Endothelial cell of umbilical vein (primary cell): Measurements from ENCODE around the gene HCFC1R1.

Experiments
- EZH2 ChIP-seq: IDR thresholded peaks from 2 replicates; pipeline ENCODE4 v1.6.1; 2012; ENCODE audit warnings: borderline replicate concordance, low read depth, mild to moderate bottlenecking, moderate library complexity, low read length, inconsistent platforms; ENCODE audit not compliant: severe bottlenecking
- JUN ChIP-seq: IDR thresholded peaks from 2 replicates; pipeline ENCODE4 v1.6.1; 2011; ENCODE audit warnings: borderline replicate concordance, low read depth; ENCODE audit not compliant: insufficient read length, insufficient read depth
- MYC ChIP-seq: IDR thresholded peaks from one replicate; pipeline ENCODE4 v1.6.1; 2011; ENCODE audit warnings: mild to moderate bottlenecking, low read depth, low read length
- POLR2A ChIP-seq: IDR thresholded peaks from 2 replicates; pipeline ENCODE4 v1.6.1; 2012; ENCODE audit warnings: low read depth, mild to moderate bottlenecking, control low read depth, low read length
- POLR2AphosphoS5 ChIP-seq: IDR thresholded peaks from 2 replicates; pipeline ENCODE4 v1.6.1; 2012; ENCODE audit warnings: low read depth, mild to moderate bottlenecking, control low read depth, low read length, moderate library complexity; ENCODE audit not compliant: insufficient read depth
- TF ChIP-seq, protein P1 (sequence below), 2 donors: IDR thresholded peaks; 1 replicate in 1 of 2; 2 replicates in 1 of 2; pipeline ENCODE4 v1.5.1; 2011; ENCODE audit warnings: low read length in 2 of 2, mild to moderate bottlenecking in 2 of 2, moderate library complexity in 2 of 2, control low read depth in 1 of 2, inconsistent platforms in 1 of 2, low read depth in 1 of 2; ENCODE audit not compliant: insufficient read depth in 1 of 2; ENCODE audit errors: extremely low read depth in 1 of 2
- TF ChIP-seq, protein P2 (sequence below): IDR thresholded peaks from 2 replicates; pipeline ENCODE4 v1.6.1; 2011; ENCODE audit not compliant: insufficient read depth, insufficient read length

DNA sequence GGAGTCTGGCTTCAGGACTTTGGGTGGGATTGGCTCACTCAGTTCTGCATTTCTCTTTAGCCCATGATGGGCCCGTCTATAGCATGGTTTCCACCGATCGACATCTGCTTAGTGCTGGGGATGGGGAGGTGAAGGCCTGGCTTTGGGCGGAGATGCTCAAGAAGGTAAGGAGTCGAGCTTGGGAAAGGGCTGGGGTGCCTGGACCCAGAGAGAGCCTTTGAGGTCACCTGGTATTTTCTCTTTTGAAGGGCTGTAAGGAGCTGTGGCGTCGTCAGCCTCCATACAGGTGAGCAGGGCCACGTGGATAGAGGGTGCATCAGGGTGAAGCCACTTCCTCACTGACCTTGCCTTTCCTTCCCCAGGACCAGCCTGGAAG, 2.2 kb upstream of the HCFC1R1 start:
- TF ChIP-seq MYC (no peak), EZH2 (no peak), POLR2A (no peak), JUN (no peak), POLR2AphosphoS5 (no peak)
- TF ChIP-seq, protein P1, sequence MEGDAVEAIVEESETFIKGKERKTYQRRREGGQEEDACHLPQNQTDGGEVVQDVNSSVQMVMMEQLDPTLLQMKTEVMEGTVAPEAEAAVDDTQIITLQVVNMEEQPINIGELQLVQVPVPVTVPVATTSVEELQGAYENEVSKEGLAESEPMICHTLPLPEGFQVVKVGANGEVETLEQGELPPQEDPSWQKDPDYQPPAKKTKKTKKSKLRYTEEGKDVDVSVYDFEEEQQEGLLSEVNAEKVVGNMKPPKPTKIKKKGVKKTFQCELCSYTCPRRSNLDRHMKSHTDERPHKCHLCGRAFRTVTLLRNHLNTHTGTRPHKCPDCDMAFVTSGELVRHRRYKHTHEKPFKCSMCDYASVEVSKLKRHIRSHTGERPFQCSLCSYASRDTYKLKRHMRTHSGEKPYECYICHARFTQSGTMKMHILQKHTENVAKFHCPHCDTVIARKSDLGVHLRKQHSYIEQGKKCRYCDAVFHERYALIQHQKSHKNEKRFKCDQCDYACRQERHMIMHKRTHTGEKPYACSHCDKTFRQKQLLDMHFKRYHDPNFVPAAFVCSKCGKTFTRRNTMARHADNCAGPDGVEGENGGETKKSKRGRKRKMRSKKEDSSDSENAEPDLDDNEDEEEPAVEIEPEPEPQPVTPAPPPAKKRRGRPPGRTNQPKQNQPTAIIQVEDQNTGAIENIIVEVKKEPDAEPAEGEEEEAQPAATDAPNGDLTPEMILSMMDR (IDR thresholded peaks at IDR 0.05; ENCODE audit: extremely low read depth in 1 of 2, insufficient read depth in 1 of 2, low read depth in 1 of 2, low read length in 2 of 2) = no peak
- TF ChIP-seq, protein P2, sequence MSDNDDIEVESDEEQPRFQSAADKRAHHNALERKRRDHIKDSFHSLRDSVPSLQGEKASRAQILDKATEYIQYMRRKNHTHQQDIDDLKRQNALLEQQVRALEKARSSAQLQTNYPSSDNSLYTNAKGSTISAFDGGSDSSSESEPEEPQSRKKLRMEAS = no peak
